DOHH2 (cell line): ENCODE measurements around the gene C1QTNF12.

Experiments
- EZH2phosphoT487 ChIP-seq: fragments of 200-600 bp; sonication (generic); IDR thresholded peaks from 2 replicates; pipeline ENCODE4 v1.6.1; 2017; ENCODE audit warnings: borderline replicate concordance, mild to moderate bottlenecking, antibody characterized with exemption, low read length, moderate library complexity, mixed read lengths
- TF ChIP-seq, protein P1 (sequence below): fragments of 200-600 bp; sonication (generic); IDR thresholded peaks from one replicate; pipeline ENCODE4 v1.5.1; 2014; ENCODE audit warnings: antibody characterized with exemption, mild to moderate bottlenecking, low read depth, low read length; ENCODE audit not compliant: poor library complexity, severe bottlenecking

DNA sequence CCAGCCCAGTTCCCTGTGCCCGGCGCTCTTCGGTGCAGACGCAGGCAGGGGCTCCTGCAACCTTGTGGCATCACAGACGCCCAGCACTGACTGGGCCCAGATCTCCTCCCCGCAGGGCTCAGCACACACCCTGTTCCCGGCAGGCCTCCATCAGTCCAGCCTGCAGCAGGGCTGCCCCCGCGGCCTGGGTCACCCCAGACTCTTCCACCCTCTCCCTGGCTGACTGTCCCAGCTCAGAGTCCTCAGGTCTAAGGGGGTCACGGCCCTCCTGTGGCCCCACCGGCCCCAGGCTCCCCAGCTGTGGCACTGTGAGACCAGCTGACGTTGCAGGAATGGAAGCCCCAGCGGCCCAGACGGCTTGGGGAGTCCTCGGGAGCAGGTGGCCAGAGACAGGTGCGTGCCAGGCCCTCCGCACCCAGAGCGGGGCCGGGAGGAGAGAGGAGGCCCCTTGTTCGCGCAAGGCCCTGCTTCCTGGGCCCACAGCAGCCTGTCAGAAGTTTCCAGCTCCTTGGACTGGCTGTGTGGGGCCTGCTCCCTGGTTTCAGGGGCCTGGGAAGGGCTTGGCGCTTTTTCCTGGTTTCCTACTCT, 10.3 kb downstream of the C1QTNF12 start:
- TF ChIP-seq, protein P1, sequence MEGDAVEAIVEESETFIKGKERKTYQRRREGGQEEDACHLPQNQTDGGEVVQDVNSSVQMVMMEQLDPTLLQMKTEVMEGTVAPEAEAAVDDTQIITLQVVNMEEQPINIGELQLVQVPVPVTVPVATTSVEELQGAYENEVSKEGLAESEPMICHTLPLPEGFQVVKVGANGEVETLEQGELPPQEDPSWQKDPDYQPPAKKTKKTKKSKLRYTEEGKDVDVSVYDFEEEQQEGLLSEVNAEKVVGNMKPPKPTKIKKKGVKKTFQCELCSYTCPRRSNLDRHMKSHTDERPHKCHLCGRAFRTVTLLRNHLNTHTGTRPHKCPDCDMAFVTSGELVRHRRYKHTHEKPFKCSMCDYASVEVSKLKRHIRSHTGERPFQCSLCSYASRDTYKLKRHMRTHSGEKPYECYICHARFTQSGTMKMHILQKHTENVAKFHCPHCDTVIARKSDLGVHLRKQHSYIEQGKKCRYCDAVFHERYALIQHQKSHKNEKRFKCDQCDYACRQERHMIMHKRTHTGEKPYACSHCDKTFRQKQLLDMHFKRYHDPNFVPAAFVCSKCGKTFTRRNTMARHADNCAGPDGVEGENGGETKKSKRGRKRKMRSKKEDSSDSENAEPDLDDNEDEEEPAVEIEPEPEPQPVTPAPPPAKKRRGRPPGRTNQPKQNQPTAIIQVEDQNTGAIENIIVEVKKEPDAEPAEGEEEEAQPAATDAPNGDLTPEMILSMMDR, result no peak
- TF ChIP-seq EZH2phosphoT487, result no peak
